Osteocyte (in vitro differentiated cells): ENCODE data around the gene CPZ. TPM values are rescaled to one million over a fixed set of nuclear protein-coding genes. Genes with fewer than 3 reads are reported as not detected.

Source experiments
- DNase-seq: peaks from one replicate; pipeline ENCODE4 v3.0.0; 2021; ENCODE audit warnings: mixed read lengths; ENCODE audit not compliant: unreplicated experiment; ENCODE audit errors: extremely low spot score
- H3K27ac Mint-ChIP-seq: one replicate; pipeline ENCODE4 v1.8.0; 2021; ENCODE audit warnings: mild to moderate bottlenecking, mixed read lengths; ENCODE audit not compliant: unreplicated experiment
- H3K27me3 Mint-ChIP-seq: one replicate; pipeline ENCODE4 v1.8.0; 2021; ENCODE audit warnings: mixed read lengths; ENCODE audit not compliant: unreplicated experiment
- H3K36me3 Mint-ChIP-seq: one replicate; pipeline ENCODE4 v1.8.0; 2021; ENCODE audit warnings: mixed read lengths; ENCODE audit not compliant: unreplicated experiment
- H3K4me1 Mint-ChIP-seq: one replicate; pipeline ENCODE4 v1.8.0; 2021; ENCODE audit warnings: mixed read lengths; ENCODE audit not compliant: unreplicated experiment
- H3K4me3 Mint-ChIP-seq: one replicate; pipeline ENCODE4 v1.8.0; 2021; ENCODE audit warnings: mild to moderate bottlenecking, moderate library complexity, mixed read lengths; ENCODE audit not compliant: unreplicated experiment
- H3K9me3 Mint-ChIP-seq: one replicate; pipeline ENCODE4 v1.8.0; 2021; ENCODE audit warnings: mixed read lengths; ENCODE audit not compliant: unreplicated experiment
- total RNA-seq: library from RNA; stranded (reverse); gene quantifications from 2 replicates; pipeline ENCODE4 v1.2.1, GENCODE V29; 2021
- TF ChIP-seq, protein P1 (sequence below): fragments of 200-600 bp; sonication (generic); IDR thresholded peaks from 2 replicates; pipeline ENCODE4 v1.5.0; 2021; ENCODE audit warnings: antibody characterized with exemption, mild to moderate bottlenecking, moderate library complexity

The CPZ gene
- total RNA-seq, 1 donor from 2014 or later = 10.7 TPM

DNA sequence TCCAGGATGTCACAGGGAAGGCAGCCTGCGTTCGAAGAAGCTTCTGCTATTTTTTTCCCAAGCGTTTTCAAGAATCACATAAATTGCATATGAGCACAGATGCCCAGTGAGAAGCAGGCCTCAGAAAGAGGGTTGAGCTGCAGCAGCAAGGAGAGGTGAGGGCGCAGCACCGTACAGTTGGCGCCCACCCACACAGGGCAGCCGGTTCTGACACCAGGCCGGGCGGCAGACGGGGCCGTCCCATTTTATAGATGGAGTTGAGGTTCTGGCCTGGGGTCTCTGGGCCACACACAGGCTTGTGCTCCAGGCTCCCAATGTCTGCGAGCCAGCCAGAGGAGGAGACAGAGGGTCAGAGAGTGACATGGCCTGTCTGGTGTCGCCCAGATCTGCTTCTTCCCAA is 22.8 kb downstream of the CPZ start:
- TF ChIP-seq, protein P1, sequence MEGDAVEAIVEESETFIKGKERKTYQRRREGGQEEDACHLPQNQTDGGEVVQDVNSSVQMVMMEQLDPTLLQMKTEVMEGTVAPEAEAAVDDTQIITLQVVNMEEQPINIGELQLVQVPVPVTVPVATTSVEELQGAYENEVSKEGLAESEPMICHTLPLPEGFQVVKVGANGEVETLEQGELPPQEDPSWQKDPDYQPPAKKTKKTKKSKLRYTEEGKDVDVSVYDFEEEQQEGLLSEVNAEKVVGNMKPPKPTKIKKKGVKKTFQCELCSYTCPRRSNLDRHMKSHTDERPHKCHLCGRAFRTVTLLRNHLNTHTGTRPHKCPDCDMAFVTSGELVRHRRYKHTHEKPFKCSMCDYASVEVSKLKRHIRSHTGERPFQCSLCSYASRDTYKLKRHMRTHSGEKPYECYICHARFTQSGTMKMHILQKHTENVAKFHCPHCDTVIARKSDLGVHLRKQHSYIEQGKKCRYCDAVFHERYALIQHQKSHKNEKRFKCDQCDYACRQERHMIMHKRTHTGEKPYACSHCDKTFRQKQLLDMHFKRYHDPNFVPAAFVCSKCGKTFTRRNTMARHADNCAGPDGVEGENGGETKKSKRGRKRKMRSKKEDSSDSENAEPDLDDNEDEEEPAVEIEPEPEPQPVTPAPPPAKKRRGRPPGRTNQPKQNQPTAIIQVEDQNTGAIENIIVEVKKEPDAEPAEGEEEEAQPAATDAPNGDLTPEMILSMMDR = no peak

DNA sequence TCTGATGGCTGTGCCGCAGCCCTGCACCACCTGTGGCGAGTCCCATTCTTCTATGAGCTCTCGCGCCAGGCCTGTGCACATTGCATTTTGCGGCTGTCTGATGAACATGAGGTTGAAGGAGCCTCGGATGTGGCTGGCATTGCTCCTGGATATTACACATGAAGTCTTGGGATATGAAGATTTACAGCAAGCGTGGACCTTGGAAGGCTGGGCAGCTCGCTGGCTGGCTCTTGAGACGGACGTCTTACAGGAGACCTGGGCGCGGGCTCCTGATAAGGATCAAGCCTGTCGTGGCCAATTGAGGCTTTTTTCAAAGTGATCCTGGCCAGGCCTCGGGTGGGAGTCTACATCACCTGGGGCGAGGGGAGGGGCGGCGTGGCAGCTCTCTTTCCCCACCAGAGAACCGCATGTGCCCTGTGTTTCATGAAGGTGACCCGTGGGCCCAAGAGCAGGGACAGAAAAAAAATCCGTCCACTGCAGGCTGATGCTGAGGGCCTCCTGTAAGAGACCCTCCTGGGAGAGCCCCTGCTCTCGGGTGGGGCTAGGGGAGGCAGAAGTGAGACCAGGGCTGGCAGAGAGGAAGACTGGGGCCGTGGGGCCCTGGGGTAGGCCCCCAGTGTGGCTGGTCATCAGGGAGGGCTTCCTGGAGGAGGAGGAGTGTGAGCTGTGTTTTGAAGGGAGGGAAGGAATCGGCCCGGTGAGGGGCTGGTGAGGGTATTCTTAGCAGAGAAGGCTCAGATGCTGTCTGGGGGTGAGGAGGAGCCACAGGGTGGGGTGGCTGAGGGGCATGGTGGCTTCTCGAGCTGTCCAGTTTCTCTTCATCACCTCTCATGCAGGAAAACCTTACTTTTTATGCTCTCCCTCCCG is 23.6 kb downstream of the CPZ start:
- TF ChIP-seq, protein P1 = no peak
- no peak for DNase-seq
- Mint-ChIP-seq H3K4me1 (no peaks in the 10 kb centered on the region), H3K27me3 (no peaks in the 10 kb centered on the region), H3K36me3 (no peaks in the 10 kb centered on the region), H3K9me3 (no peaks in the 10 kb centered on the region), H3K4me3 (no peak overlapping the region), H3K27ac (no peak overlapping the region)

More for the DNA sequence above, 22.8 kb downstream of the CPZ start:
- Mint-ChIP-seq H3K27me3 (no peaks in the 10 kb centered on the region), H3K9me3 (no peaks in the 10 kb centered on the region), H3K4me1 (no peaks in the 10 kb centered on the region), H3K4me3 (no peak overlapping the region), H3K27ac (no peak overlapping the region), H3K36me3 (no peaks in the 10 kb centered on the region)
- DNase-seq = no peak

DNA sequence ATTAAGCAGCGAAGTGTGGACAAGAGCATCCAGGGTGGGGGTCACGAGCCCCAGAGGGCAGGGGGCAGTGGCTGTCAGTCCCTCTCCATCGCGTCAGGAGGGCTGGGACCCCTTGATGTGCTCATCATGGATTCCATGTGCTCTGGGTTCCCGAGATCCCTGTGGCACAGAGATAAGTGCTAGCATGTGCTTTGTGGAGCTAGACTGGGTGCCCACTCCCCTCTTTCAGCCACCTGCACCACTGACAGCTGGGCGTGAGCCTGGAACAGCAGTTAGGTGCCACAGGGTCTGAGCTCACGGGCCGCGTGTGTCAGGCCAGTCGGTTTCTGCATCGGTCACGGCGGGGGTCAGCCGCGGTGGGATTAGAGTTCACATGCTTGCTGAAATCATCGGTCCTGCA is 24.3 kb downstream of the CPZ start:
- Mint-ChIP-seq H3K27ac (no peak overlapping the region), H3K9me3 (no peaks in the 10 kb centered on the region), H3K4me3 (no peak overlapping the region), H3K36me3 (no peaks in the 10 kb centered on the region), H3K27me3 (no peaks in the 10 kb centered on the region), H3K4me1 (no peaks in the 10 kb centered on the region)
- TF ChIP-seq, protein P1 = no peak
- no peak for DNase-seq

DNA sequence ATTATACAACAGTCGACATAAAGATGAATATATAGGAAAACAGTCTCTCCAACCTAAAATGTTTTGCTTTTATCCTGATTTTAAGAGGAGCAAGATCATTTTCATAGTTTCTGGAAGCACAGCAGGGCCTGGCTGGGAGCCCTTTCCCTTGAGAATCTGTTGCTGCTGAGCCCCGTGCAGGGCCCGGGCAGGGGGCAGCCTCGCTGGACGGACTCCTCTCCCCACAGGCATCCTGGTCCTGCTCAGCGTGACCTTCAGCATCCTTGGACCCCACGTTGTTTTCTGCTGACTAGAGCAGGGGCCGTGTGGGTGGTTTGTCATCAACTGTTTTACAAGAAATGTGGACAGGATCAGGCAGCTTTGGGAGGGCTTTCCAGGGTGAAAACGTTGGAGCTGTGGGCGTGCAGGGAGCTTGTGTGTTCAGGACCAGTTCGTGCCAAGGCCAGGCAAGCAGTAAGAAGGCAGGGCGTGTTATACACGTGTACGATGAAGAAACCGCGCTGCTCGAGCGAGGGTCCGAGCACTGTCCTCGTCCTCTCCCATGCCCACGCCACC is 25.0 kb downstream of the CPZ start:
- no peak overlapping the region for H3K27ac Mint-ChIP-seq
- no peaks in the 10 kb centered on the region for H3K36me3 Mint-ChIP-seq
- H3K9me3 Mint-ChIP-seq = no peaks in the 10 kb centered on the region
- H3K27me3 Mint-ChIP-seq = no peaks in the 10 kb centered on the region
- no peaks in the 10 kb centered on the region for H3K4me1 Mint-ChIP-seq
- no peak overlapping the region for H3K4me3 Mint-ChIP-seq
- no peak for DNase-seq
- TF ChIP-seq, protein P1 = no peak

DNA sequence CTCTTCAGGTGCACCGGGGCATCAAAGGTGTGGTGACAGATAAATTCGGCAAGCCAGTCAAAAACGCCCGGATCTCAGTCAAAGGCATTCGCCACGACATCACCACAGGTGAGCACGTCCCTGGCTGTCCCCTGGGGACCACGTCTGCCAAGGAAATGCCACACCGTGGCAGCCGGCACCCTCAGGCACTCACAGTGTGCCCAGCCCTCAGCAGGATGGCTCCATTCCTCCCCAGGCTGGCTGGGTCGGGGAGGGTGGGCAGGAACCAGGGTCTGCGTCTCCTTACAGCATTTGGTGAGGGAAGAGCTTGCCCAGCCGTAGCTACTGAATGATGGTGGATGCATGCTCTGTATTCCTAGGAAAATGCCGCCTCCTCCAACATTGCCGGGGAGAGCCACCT is 25.9 kb downstream of the CPZ start:
- Mint-ChIP-seq H3K36me3 (no peaks in the 10 kb centered on the region), H3K27me3 (no peaks in the 10 kb centered on the region), H3K9me3 (no peaks in the 10 kb centered on the region), H3K4me1 (no peaks in the 10 kb centered on the region), H3K4me3 (no peak overlapping the region), H3K27ac (no peak overlapping the region)
- no peak for DNase-seq
- TF ChIP-seq, protein P1 = no peak
